ENCODE results near the gene SPAG16.

DNA sequence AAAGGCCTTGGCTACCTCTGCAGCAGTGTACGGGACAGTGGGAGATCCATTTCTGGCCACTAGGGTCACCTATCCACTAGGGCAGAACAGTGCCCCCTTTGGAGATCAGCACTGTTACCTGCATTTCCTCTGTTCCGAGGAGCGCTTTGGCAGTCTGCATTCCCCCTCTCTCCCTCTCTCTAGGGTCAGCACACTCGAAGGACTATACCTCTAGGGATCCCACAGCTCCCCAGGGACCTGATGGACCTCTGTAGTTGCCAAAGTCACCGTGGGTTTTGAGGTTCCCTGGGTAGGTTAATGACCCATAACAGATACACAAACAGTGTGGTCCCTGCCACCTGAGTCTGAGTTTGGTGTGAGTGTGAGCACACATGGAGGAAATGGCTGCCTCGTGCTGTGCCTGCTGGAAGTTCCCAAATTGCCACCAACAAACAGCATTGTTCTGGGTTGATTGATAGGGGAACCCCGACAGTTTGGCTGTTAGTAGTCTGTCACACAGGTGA is 1026.8 kb downstream of the SPAG16 start:
- TF ChIP-seq, protein P1, sequence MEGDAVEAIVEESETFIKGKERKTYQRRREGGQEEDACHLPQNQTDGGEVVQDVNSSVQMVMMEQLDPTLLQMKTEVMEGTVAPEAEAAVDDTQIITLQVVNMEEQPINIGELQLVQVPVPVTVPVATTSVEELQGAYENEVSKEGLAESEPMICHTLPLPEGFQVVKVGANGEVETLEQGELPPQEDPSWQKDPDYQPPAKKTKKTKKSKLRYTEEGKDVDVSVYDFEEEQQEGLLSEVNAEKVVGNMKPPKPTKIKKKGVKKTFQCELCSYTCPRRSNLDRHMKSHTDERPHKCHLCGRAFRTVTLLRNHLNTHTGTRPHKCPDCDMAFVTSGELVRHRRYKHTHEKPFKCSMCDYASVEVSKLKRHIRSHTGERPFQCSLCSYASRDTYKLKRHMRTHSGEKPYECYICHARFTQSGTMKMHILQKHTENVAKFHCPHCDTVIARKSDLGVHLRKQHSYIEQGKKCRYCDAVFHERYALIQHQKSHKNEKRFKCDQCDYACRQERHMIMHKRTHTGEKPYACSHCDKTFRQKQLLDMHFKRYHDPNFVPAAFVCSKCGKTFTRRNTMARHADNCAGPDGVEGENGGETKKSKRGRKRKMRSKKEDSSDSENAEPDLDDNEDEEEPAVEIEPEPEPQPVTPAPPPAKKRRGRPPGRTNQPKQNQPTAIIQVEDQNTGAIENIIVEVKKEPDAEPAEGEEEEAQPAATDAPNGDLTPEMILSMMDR (conservative IDR thresholded peaks at IDR 0.05 in 1 of 2, IDR thresholded peaks at IDR 0.05 in 1 of 2; ENCODE audit: low read depth in 1 of 2, low read length in 2 of 2) = no peak
- no peak for TF ChIP-seq EZH2 (IDR thresholded peaks at IDR 0.05; ENCODE audit: low read length, missing control alignments)

All from fibroblast of lung (primary cell).